ENCODE measurements around the gene UBE2N.

GRCh38 chr12:93467351-93468007 is 25.7 kb upstream of the UBE2N start, which contains the start of gene MRPL42:
- TF ChIP-seq CTCF (IDR thresholded peaks at IDR 0.05) (no peak), POLR2A (IDR thresholded peaks at IDR 0.05) (no peak)

Data from lower leg skin (tissue), 3 donors.